ENCODE measurements around the gene MPZL1.

Gene MPZL1

DNA sequence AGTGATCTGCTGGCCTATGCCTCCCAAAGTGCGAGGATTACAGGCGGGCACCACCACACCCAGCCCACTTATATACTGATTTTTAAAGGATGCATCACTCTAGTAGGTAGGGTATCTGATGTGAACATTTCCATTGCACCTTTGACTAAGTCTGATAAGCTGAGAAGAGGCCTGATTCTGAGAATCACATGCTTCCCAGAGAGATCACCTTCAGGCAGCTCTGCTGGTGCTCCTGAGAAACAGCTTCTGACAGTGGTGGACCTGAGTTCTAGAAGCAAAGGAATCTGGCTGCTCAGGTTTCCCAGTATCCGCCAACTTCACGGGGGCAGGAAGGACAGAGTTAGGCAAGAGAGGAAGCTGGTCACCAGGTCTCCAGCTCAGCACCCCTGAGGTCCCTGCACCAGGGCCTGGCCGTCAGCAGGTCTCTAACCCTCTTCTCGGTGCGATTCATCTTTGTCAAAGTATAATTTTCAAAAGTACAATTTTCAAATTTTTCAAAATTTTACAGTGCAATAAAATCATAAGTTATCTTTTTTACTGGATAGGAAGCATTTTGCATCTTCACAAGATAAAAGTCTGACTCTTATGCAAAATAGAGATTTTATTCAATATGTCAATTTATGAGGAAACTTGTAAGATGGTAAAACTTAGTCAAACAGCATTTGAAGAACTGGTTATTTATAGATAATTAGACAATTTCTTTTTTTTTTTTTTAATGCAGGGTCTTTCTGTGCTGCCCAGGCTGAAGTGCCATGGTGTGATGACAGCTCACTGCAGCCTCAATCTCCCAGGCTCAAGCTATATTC lies 25.8 kb upstream of the MPZL1 start:
- H3K4me1 ChIP-seq (ENCODE audit: control insufficient read depth in 1 of 2, insufficient read depth in 2 of 2, low read length in 2 of 2): peaks cover 0 to 3% of the 10 kb centered on the region in 2 donors
- H3K9me3 ChIP-seq (ENCODE audit: control insufficient read depth in 1 of 2, low read length in 2 of 2): no peaks in the 10 kb centered on the region
- H3K27ac ChIP-seq (ENCODE audit: low read length): no peak overlapping the region
- no peak overlapping the region for H3K4me3 ChIP-seq (ENCODE audit: low read depth in 1 of 2, low read length in 2 of 2)
- no peaks in the 10 kb centered on the region for H3K27me3 ChIP-seq (ENCODE audit: low read depth, low read length)
- peaks cover 20 to 22% of the 10 kb centered on the region in 2 donors for H3K36me3 ChIP-seq (ENCODE audit: control insufficient read depth in 1 of 2, insufficient read depth in 2 of 2, low read length in 2 of 2)

GRCh38 chr1:167697667-167698141 lies 24.1 kb upstream of the MPZL1 start:
- no peak overlapping the region for H3K4me3 ChIP-seq (ENCODE audit: low read depth in 1 of 2, low read length in 2 of 2)
- peaks cover 20% of the 10 kb centered on the region in 2 donors for H3K36me3 ChIP-seq (ENCODE audit: control insufficient read depth in 1 of 2, insufficient read depth in 2 of 2, low read length in 2 of 2)
- peaks cover 0 to 3% of the 10 kb centered on the region in 2 donors for H3K4me1 ChIP-seq (ENCODE audit: control insufficient read depth in 1 of 2, insufficient read depth in 2 of 2, low read length in 2 of 2)
- H3K9me3 ChIP-seq (ENCODE audit: control insufficient read depth in 1 of 2, low read length in 2 of 2): no peaks in the 10 kb centered on the region
- H3K27ac ChIP-seq (ENCODE audit: low read length): no peak overlapping the region
- no peaks in the 10 kb centered on the region for H3K27me3 ChIP-seq (ENCODE audit: low read depth, low read length)

DNA sequence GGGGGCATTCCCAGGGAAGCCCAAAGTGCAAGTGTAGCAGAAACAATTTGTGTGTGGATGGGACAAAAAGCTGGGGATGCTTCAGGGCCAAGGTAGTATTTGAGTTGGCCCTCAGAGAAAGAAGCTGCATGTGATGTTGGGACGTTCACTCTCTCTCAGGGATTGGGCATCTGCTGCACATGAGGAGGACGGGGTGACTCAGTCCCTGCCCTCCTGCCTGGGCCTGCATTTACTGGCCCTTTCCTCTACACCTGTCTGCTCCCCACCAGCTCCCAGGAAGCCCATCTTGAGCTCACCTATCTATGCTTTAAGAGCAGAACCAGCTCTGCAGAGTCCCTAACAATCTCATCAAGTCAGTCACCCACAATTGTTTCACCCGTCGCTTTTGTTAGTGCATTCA lies 23.5 kb upstream of the MPZL1 start:
- H3K4me1 ChIP-seq (ENCODE audit: control insufficient read depth in 1 of 2, insufficient read depth in 2 of 2, low read length in 2 of 2): peaks cover 0 to 3% of the 10 kb centered on the region in 2 donors
- peaks cover 16% of the 10 kb centered on the region in 2 donors for H3K36me3 ChIP-seq (ENCODE audit: control insufficient read depth in 1 of 2, insufficient read depth in 2 of 2, low read length in 2 of 2)
- no peak overlapping the region for H3K4me3 ChIP-seq (ENCODE audit: low read depth in 1 of 2, low read length in 2 of 2)
- no peaks in the 10 kb centered on the region for H3K27me3 ChIP-seq (ENCODE audit: low read depth, low read length)
- no peak overlapping the region for H3K27ac ChIP-seq (ENCODE audit: low read length)
- H3K9me3 ChIP-seq (ENCODE audit: control insufficient read depth in 1 of 2, low read length in 2 of 2): no peaks in the 10 kb centered on the region

GRCh38 chr1:167701510-167701909 lies 20.3 kb upstream of the MPZL1 start:
- Histone ChIP-seq H3K27me3 (ENCODE audit: low read depth, low read length) (no peaks in the 10 kb centered on the region), H3K4me3 (ENCODE audit: low read depth in 1 of 2, low read length in 2 of 2) (no peak overlapping the region), H3K4me1 (ENCODE audit: control insufficient read depth in 1 of 2, insufficient read depth in 2 of 2, low read length in 2 of 2) (peaks cover 0 to 3% of the 10 kb centered on the region in 2 donors), H3K36me3 (ENCODE audit: control insufficient read depth in 1 of 2, insufficient read depth in 2 of 2, low read length in 2 of 2) (peaks cover 5 to 13% of the 10 kb centered on the region in 2 donors), H3K27ac (ENCODE audit: low read length) (no peak overlapping the region), H3K9me3 (ENCODE audit: control insufficient read depth in 1 of 2, low read length in 2 of 2) (no peaks in the 10 kb centered on the region)

DNA sequence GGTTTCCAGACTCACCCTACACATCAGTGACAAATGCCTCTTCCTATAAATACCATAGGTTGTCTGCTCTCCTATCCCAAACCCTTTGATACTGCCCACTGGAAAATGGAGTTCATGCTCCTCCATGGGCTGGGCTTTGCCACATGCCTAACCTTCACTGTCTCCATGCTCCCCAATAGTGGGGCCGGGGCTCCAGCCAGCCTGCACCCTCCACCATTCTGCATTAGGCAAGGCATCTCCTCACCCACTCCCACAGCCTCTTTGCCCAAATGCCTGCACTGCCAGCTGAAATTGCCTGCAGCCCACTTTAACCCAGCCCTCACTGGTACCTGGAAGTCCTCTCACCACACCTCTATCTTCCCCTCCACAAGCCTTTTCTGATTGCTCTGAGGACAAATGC lies 18.2 kb upstream of the MPZL1 start:
- H3K27me3 ChIP-seq (ENCODE audit: low read depth, low read length): no peaks in the 10 kb centered on the region
- no peak overlapping the region for H3K4me3 ChIP-seq (ENCODE audit: low read depth in 1 of 2, low read length in 2 of 2)
- peaks cover 0 to 4% of the 10 kb centered on the region in 2 donors for H3K36me3 ChIP-seq (ENCODE audit: control insufficient read depth in 1 of 2, insufficient read depth in 2 of 2, low read length in 2 of 2)
- no peaks in the 10 kb centered on the region for H3K9me3 ChIP-seq (ENCODE audit: control insufficient read depth in 1 of 2, low read length in 2 of 2)
- H3K4me1 ChIP-seq (ENCODE audit: control insufficient read depth in 1 of 2, insufficient read depth in 2 of 2, low read length in 2 of 2): no peaks in the 10 kb centered on the region
- H3K27ac ChIP-seq (ENCODE audit: low read length): no peak overlapping the region

DNA sequence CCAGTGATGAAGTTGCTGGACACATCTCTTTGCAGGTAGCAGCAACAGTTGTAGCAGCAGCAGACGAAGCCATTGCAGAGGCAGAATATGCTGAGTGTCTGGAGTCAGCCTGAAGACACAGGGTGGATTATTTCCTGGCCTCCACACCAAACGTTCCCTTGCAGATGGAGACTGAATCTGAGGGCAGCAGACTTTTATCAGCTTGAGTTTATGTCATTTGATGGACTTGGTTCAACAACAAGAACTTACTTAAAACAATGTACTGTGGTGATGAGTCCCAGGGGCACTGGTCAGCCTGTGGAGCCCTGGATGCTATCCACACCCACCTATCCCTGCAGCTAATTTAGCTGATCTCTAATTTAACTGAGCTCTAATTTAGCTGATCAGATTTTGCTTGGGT lies 17.1 kb upstream of the MPZL1 start:
- no peak overlapping the region for H3K27ac ChIP-seq (ENCODE audit: low read length)
- no peaks in the 10 kb centered on the region for H3K27me3 ChIP-seq (ENCODE audit: low read depth, low read length)
- no peaks in the 10 kb centered on the region for H3K36me3 ChIP-seq (ENCODE audit: control insufficient read depth in 1 of 2, insufficient read depth in 2 of 2, low read length in 2 of 2)
- H3K4me3 ChIP-seq (ENCODE audit: low read depth in 1 of 2, low read length in 2 of 2): no peak overlapping the region
- H3K4me1 ChIP-seq (ENCODE audit: control insufficient read depth in 1 of 2, insufficient read depth in 2 of 2, low read length in 2 of 2): no peaks in the 10 kb centered on the region
- no peaks in the 10 kb centered on the region for H3K9me3 ChIP-seq (ENCODE audit: control insufficient read depth in 1 of 2, low read length in 2 of 2)

- Histone ChIP-seq H3K27me3 (ENCODE audit: low read depth, low read length) (no peaks in the 10 kb centered on the region), H3K4me3 (ENCODE audit: low read depth in 1 of 2, low read length in 2 of 2) (no peak overlapping the region), H3K27ac (ENCODE audit: low read length) (no peak overlapping the region), H3K9me3 (ENCODE audit: control insufficient read depth in 1 of 2, low read length in 2 of 2) (no peaks in the 10 kb centered on the region), H3K36me3 (ENCODE audit: control insufficient read depth in 1 of 2, insufficient read depth in 2 of 2, low read length in 2 of 2) (no peaks in the 10 kb centered on the region), H3K4me1 (ENCODE audit: control insufficient read depth in 1 of 2, insufficient read depth in 2 of 2, low read length in 2 of 2) (no peaks in the 10 kb centered on the region)
These were observed 16.5 kb upstream of the MPZL1 start for GRCh38 chr1:167705250-167705649.

GRCh38 chr1:167706363-167706762 lies 15.4 kb upstream of the MPZL1 start:
- Histone ChIP-seq H3K4me1 (ENCODE audit: control insufficient read depth in 1 of 2, insufficient read depth in 2 of 2, low read length in 2 of 2) (no peaks in the 10 kb centered on the region), H3K9me3 (ENCODE audit: control insufficient read depth in 1 of 2, low read length in 2 of 2) (no peaks in the 10 kb centered on the region), H3K36me3 (ENCODE audit: control insufficient read depth in 1 of 2, insufficient read depth in 2 of 2, low read length in 2 of 2) (no peaks in the 10 kb centered on the region), H3K27me3 (ENCODE audit: low read depth, low read length) (no peaks in the 10 kb centered on the region), H3K4me3 (ENCODE audit: low read depth in 1 of 2, low read length in 2 of 2) (no peak overlapping the region), H3K27ac (ENCODE audit: low read length) (no peak overlapping the region)

- no peaks in the 10 kb centered on the region for H3K4me1 ChIP-seq (ENCODE audit: control insufficient read depth in 1 of 2, insufficient read depth in 2 of 2, low read length in 2 of 2)
- no peak overlapping the region for H3K27ac ChIP-seq (ENCODE audit: low read length)
- H3K9me3 ChIP-seq (ENCODE audit: control insufficient read depth in 1 of 2, low read length in 2 of 2): no peaks in the 10 kb centered on the region
- no peak overlapping the region for H3K4me3 ChIP-seq (ENCODE audit: low read depth in 1 of 2, low read length in 2 of 2)
- no peaks in the 10 kb centered on the region for H3K27me3 ChIP-seq (ENCODE audit: low read depth, low read length)
- no peaks in the 10 kb centered on the region for H3K36me3 ChIP-seq (ENCODE audit: control insufficient read depth in 1 of 2, insufficient read depth in 2 of 2, low read length in 2 of 2)
These were observed 14.6 kb upstream of the MPZL1 start for GRCh38 chr1:167706931-167707877.

GRCh38 chr1:167707942-167708341 lies 13.8 kb upstream of the MPZL1 start:
- H3K36me3 ChIP-seq (ENCODE audit: control insufficient read depth in 1 of 2, insufficient read depth in 2 of 2, low read length in 2 of 2): no peaks in the 10 kb centered on the region
- no peaks in the 10 kb centered on the region for H3K4me1 ChIP-seq (ENCODE audit: control insufficient read depth in 1 of 2, insufficient read depth in 2 of 2, low read length in 2 of 2)
- no peak overlapping the region for H3K4me3 ChIP-seq (ENCODE audit: low read depth in 1 of 2, low read length in 2 of 2)
- H3K27ac ChIP-seq (ENCODE audit: low read length): no peak overlapping the region
- H3K27me3 ChIP-seq (ENCODE audit: low read depth, low read length): no peaks in the 10 kb centered on the region
- no peaks in the 10 kb centered on the region for H3K9me3 ChIP-seq (ENCODE audit: control insufficient read depth in 1 of 2, low read length in 2 of 2)

DNA sequence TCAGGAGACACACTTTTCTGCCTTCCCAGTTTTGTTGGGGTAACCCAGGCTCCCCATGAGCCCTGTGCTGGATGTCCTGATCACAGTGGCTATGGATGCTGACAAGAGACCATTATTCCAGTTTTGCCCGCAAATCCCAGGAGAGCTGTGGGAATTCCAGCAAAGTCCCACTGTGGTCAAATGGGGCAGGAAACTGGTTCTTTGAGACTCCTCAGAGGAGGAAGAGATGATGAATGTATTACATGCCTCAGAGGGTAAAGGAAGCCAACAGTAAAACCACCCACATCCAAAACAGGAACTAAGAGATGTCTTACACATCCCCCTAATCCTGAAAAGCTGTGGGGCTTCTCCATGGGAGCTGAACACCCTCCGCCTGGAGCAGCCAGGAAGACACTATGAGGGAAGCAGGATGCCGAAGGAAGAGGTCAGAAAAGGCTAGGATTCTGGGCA lies 12.8 kb upstream of the MPZL1 start:
- Histone ChIP-seq H3K36me3 (ENCODE audit: control insufficient read depth in 1 of 2, insufficient read depth in 2 of 2, low read length in 2 of 2) (no peaks in the 10 kb centered on the region), H3K27ac (ENCODE audit: low read length) (no peak overlapping the region), H3K4me3 (ENCODE audit: low read depth in 1 of 2, low read length in 2 of 2) (no peak overlapping the region), H3K4me1 (ENCODE audit: control insufficient read depth in 1 of 2, insufficient read depth in 2 of 2, low read length in 2 of 2) (no peaks in the 10 kb centered on the region), H3K9me3 (ENCODE audit: control insufficient read depth in 1 of 2, low read length in 2 of 2) (no peaks in the 10 kb centered on the region), H3K27me3 (ENCODE audit: low read depth, low read length) (no peaks in the 10 kb centered on the region)
